ENCODE results near the gene TXNDC12. TPM values are rescaled to one million over a fixed set of nuclear protein-coding genes. Genes with fewer than 3 reads are reported as not detected.

TXNDC12 gene
- total RNA-seq, 5 donors from 2014 or later (not counting 1 experiment from before 2014, with no cell fraction given), result 26.1 to 44.8 (median 40.3) TPM

GRCh38 chr1:51997974-51998382, 57.0 kb downstream of the TXNDC12 start:
- Histone ChIP-seq H3K4me3 (ENCODE audit: control insufficient read depth in 1 of 2, extremely low read depth in 1 of 2, low read length in 1 of 2) (no peak overlapping the region), H3K9me3 (no peaks in the 10 kb centered on the region), H3K27me3 (replicated peaks in 1 of 2; ENCODE audit: control insufficient read depth in 2 of 2, extremely low read depth in 1 of 2, insufficient read depth in 2 of 2, low read length in 1 of 2) (peaks cover 2 to 14% of the 10 kb centered on the region in 2 experiments), H3K36me3 (ENCODE audit: control insufficient read depth in 2 of 2, extremely low read depth in 1 of 2, insufficient read depth in 1 of 2, low read length in 1 of 2) (no peaks in the 10 kb centered on the region), H3K4me1 (ENCODE audit: control insufficient read depth in 1 of 2, extremely low read depth in 1 of 2, insufficient read depth in 2 of 2, low read length in 2 of 2) (no peaks in the 10 kb centered on the region), H3K27ac (ENCODE audit: low read length) (no peak overlapping the region)
- no peak overlapping the region for H3K27ac Mint-ChIP-seq
- WGBS (ENCODE audit: insufficient coverage), result 76% methylated on average over 4 of the region's 5 CpGs
- H3K4me3 Mint-ChIP-seq, result no peak overlapping the region
- POLR2A ChIA-PET, result no interaction called here
- ATAC-seq (replicated peaks in 1 of 4) (no peak), DNase-seq (no peak)
- H3K27me3 Mint-ChIP-seq, result peaks cover 15 to 24% of the 10 kb centered on the region in 2 donors
- CTCF ChIA-PET, result no interaction called here
- H3K9me3 Mint-ChIP-seq, result no peaks in the 10 kb centered on the region
- H3K36me3 Mint-ChIP-seq, result no peaks in the 10 kb centered on the region
- no peaks in the 10 kb centered on the region for H3K4me1 Mint-ChIP-seq

- Histone ChIP-seq H3K27me3 (replicated peaks in 1 of 2; ENCODE audit: control insufficient read depth in 2 of 2, extremely low read depth in 1 of 2, insufficient read depth in 2 of 2, low read length in 1 of 2) (peaks cover 15 to 37% of the 10 kb centered on the region in 2 experiments), H3K9me3 (no peaks in the 10 kb centered on the region), H3K4me3 (ENCODE audit: control insufficient read depth in 1 of 2, extremely low read depth in 1 of 2, low read length in 1 of 2) (peak within 1 kb of the TSS; percentile 41 to 61), H3K36me3 (ENCODE audit: control insufficient read depth in 2 of 2, extremely low read depth in 1 of 2, insufficient read depth in 1 of 2, low read length in 1 of 2) (no peaks in the 10 kb centered on the region), H3K4me1 (ENCODE audit: control insufficient read depth in 1 of 2, extremely low read depth in 1 of 2, insufficient read depth in 2 of 2, low read length in 2 of 2) (peaks cover 3 to 8% of the 10 kb centered on the region in 2 experiments), H3K27ac (ENCODE audit: low read length) (no peak within 1 kb of the TSS)
- peak within 1 kb of the TSS; percentile 78 to 85 (median 84) for H3K4me3 Mint-ChIP-seq
- peaks cover 31 to 37% of the 10 kb centered on the region in 2 donors for H3K27me3 Mint-ChIP-seq
- DNase-seq, result peak; percentile 12 to 80 (median 45)
- ATAC-seq (replicated peaks in 1 of 4), result peak; percentile 87 to 97 (median 93)
- under 1% methylated on average over 44 of the region's 46 CpGs for whole genome bisulfite sequencing (ENCODE audit: insufficient coverage)
- H3K4me1 Mint-ChIP-seq, result peaks cover 12 to 26% (median 22%) of the 10 kb centered on the region in 3 donors
- peak within 1 kb of the TSS; percentile 19 to 22 for H3K27ac Mint-ChIP-seq
- CTCF ChIA-PET, result interaction anchor here in 1 of 2 donors (0.7 kb wide), 1 partner anchor 17 kb away, joined by 4 read pairs; no protein-coding TSS in a partner anchor
- POLR2A ChIA-PET, result no interaction called here
- no peaks in the 10 kb centered on the region for H3K36me3 Mint-ChIP-seq
- H3K9me3 Mint-ChIP-seq, result no peaks in the 10 kb centered on the region
Observed at GRCh38 chr1:51990478-51990965, 64.5 kb downstream of the TXNDC12 start, which contains the start of gene RAB3B. Gene RAB3B, minus strand, starts transcription at chr1:51990700. Its CDS starts 13,583 bp downstream, at chr1:51977117.

DNA sequence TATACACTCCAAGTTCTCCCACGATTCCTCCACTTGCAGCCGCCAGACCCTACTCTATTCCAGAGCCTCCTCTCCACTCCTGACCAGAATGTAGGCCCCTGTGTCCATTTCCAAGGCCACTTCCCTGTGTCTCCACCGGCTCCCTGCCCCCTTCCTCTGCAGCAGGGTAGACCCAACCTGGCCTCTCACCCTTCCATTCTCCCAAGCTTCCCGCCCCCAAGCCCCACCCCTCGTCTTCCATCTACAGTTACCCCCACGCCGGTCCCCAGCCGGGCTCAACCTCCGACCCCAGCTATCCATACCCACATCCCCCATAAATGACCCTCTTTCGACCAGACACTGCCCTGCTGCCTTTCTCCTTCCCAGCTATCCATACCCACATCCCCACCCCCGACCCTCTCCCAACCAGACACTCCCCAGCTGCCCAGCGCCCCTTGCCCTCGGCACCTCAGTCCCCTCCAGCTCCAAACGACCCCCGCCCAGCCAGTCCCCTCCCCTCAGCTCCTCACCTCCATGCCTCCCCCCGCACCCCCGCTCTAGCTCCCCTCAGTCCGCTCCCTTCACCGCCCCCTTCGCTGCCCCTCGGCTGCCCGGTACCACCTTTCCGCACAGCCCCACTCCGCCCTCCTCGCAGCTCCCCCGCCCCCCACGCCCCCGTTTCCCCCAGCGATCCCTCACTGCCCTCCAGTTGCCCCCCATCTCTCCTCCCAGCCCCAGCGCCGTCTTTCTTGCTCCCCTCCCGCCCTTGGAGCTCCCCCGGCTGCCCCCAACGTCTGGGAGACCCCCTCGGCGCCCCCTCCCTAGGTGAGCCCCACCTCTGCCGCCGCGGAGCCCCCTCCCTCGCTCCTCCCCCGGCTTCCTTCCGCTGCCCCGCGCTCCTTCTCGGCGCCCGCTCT, 65.2 kb downstream of the TXNDC12 start:
- ChIA-PET CTCF (interaction anchor here in 1 of 2 donors (0.7 kb wide), 1 partner anchor 18 kb away, joined by 4 read pairs; no protein-coding TSS in a partner anchor), POLR2A (no interaction called here)
- Histone ChIP-seq H3K9me3 (no peaks in the 10 kb centered on the region), H3K4me1 (ENCODE audit: control insufficient read depth in 1 of 2, extremely low read depth in 1 of 2, insufficient read depth in 2 of 2, low read length in 2 of 2) (peaks cover 3 to 8% of the 10 kb centered on the region in 2 experiments), H3K36me3 (ENCODE audit: control insufficient read depth in 2 of 2, extremely low read depth in 1 of 2, insufficient read depth in 1 of 2, low read length in 1 of 2) (no peaks in the 10 kb centered on the region), H3K27ac (ENCODE audit: low read length) (no peak overlapping the region), H3K27me3 (replicated peaks in 1 of 2; ENCODE audit: control insufficient read depth in 2 of 2, extremely low read depth in 1 of 2, insufficient read depth in 2 of 2, low read length in 1 of 2) (peaks cover 15 to 34% of the 10 kb centered on the region in 2 experiments), H3K4me3 (ENCODE audit: control insufficient read depth in 1 of 2, extremely low read depth in 1 of 2, low read length in 1 of 2) (peak overlapping the region in 1 of 2 donors; percentile 41)
- ATAC-seq (replicated peaks in 1 of 4) (no peak), DNase-seq (peak in 5 of 35 experiments; percentile 0 to 14 (median 2))
- no peaks in the 10 kb centered on the region for H3K36me3 Mint-ChIP-seq
- peaks cover 12 to 26% (median 22%) of the 10 kb centered on the region in 3 donors for H3K4me1 Mint-ChIP-seq
- peaks cover 31 to 37% of the 10 kb centered on the region in 2 donors for H3K27me3 Mint-ChIP-seq
- no peak overlapping the region for H3K27ac Mint-ChIP-seq
- H3K9me3 Mint-ChIP-seq, result no peaks in the 10 kb centered on the region
- 39% methylated on average over 20 of the region's 47 CpGs for WGBS (ENCODE audit: insufficient coverage)
- peak overlapping the region; percentile 41 to 84 (median 53) for H3K4me3 Mint-ChIP-seq

GRCh38 chr1:51988254-51988653, 66.7 kb downstream of the TXNDC12 start:
- Histone ChIP-seq H3K4me1 (ENCODE audit: control insufficient read depth in 1 of 2, extremely low read depth in 1 of 2, insufficient read depth in 2 of 2, low read length in 2 of 2) (peaks cover 3 to 8% of the 10 kb centered on the region in 2 experiments), H3K27me3 (replicated peaks in 1 of 2; ENCODE audit: control insufficient read depth in 2 of 2, extremely low read depth in 1 of 2, insufficient read depth in 2 of 2, low read length in 1 of 2) (peaks cover 13 to 28% of the 10 kb centered on the region in 2 experiments), H3K36me3 (ENCODE audit: control insufficient read depth in 2 of 2, extremely low read depth in 1 of 2, insufficient read depth in 1 of 2, low read length in 1 of 2) (no peaks in the 10 kb centered on the region), H3K4me3 (ENCODE audit: control insufficient read depth in 1 of 2, extremely low read depth in 1 of 2, low read length in 1 of 2) (no peak overlapping the region), H3K27ac (ENCODE audit: low read length) (no peak overlapping the region), H3K9me3 (no peaks in the 10 kb centered on the region)
- ATAC-seq (replicated peaks in 1 of 4), result no peak
- Mint-ChIP-seq H3K4me3 (peak overlapping the region in 2 of 3 donors; percentile 25 to 39), H3K4me1 (peaks cover 12 to 26% (median 22%) of the 10 kb centered on the region in 3 donors), H3K27me3 (peaks cover 22 to 30% of the 10 kb centered on the region in 2 donors), H3K27ac (no peak overlapping the region), H3K36me3 (no peaks in the 10 kb centered on the region), H3K9me3 (no peaks in the 10 kb centered on the region)
- CTCF ChIA-PET, result no interaction called here
- POLR2A ChIA-PET, result no interaction called here
- DNase-seq, result no peak

GRCh38 chr1:51986718-51987117, 68.3 kb downstream of the TXNDC12 start:
- 100% methylated on average over 2 of the region's 4 CpGs for WGBS (ENCODE audit: insufficient coverage)
- peaks cover 3 to 8% of the 10 kb centered on the region in 2 experiments for H3K4me1 ChIP-seq (ENCODE audit: control insufficient read depth in 1 of 2, extremely low read depth in 1 of 2, insufficient read depth in 2 of 2, low read length in 2 of 2)
- no peak for ATAC-seq (replicated peaks in 1 of 4)
- no peak for DNase-seq
- Mint-ChIP-seq H3K4me3 (no peak overlapping the region), H3K36me3 (no peaks in the 10 kb centered on the region), H3K27me3 (peaks cover 8 to 14% of the 10 kb centered on the region in 2 donors), H3K9me3 (no peaks in the 10 kb centered on the region), H3K27ac (no peak overlapping the region), H3K4me1 (peaks cover 9 to 26% (median 18%) of the 10 kb centered on the region in 3 donors)
- H3K36me3 ChIP-seq (ENCODE audit: control insufficient read depth in 2 of 2, extremely low read depth in 1 of 2, insufficient read depth in 1 of 2, low read length in 1 of 2), result no peaks in the 10 kb centered on the region
- no peaks in the 10 kb centered on the region for H3K9me3 ChIP-seq
- POLR2A ChIA-PET, result no interaction called here
- no peak overlapping the region for H3K27ac ChIP-seq (ENCODE audit: low read length)
- no peak overlapping the region for H3K4me3 ChIP-seq (ENCODE audit: control insufficient read depth in 1 of 2, extremely low read depth in 1 of 2, low read length in 1 of 2)
- H3K27me3 ChIP-seq (replicated peaks in 1 of 2; ENCODE audit: control insufficient read depth in 2 of 2, extremely low read depth in 1 of 2, insufficient read depth in 2 of 2, low read length in 1 of 2), result peaks cover 3 to 14% of the 10 kb centered on the region in 2 experiments
- CTCF ChIA-PET, result no interaction called here

- ChIA-PET CTCF (no interaction called here), POLR2A (no interaction called here)
- no CpG with 5 or more reads among the region's 3 CpGs for WGBS (ENCODE audit: insufficient coverage)
- no peak overlapping the region for H3K27ac ChIP-seq (ENCODE audit: low read length)
- H3K36me3 Mint-ChIP-seq, result no peaks in the 10 kb centered on the region
- H3K36me3 ChIP-seq (ENCODE audit: control insufficient read depth in 2 of 2, extremely low read depth in 1 of 2, insufficient read depth in 1 of 2, low read length in 1 of 2), result no peaks in the 10 kb centered on the region
- H3K27me3 Mint-ChIP-seq, result no peaks in the 10 kb centered on the region
- no peaks in the 10 kb centered on the region for H3K27me3 ChIP-seq (replicated peaks in 1 of 2; ENCODE audit: control insufficient read depth in 2 of 2, extremely low read depth in 1 of 2, insufficient read depth in 2 of 2, low read length in 1 of 2)
- H3K4me1 ChIP-seq (ENCODE audit: control insufficient read depth in 1 of 2, extremely low read depth in 1 of 2, insufficient read depth in 2 of 2, low read length in 2 of 2), result no peaks in the 10 kb centered on the region
- DNase-seq, result no peak
- H3K4me3 ChIP-seq (ENCODE audit: control insufficient read depth in 1 of 2, extremely low read depth in 1 of 2, low read length in 1 of 2), result no peak overlapping the region
- H3K4me1 Mint-ChIP-seq, result no peaks in the 10 kb centered on the region
- no peaks in the 10 kb centered on the region for H3K9me3 ChIP-seq
- no peak overlapping the region for H3K27ac Mint-ChIP-seq
- H3K9me3 Mint-ChIP-seq, result no peaks in the 10 kb centered on the region
- no peak overlapping the region for H3K4me3 Mint-ChIP-seq
- ATAC-seq (replicated peaks in 1 of 4), result no peak
Observed at GRCh38 chr1:51982161-51982560, 72.8 kb downstream of the TXNDC12 start.

Data from T-cell (primary cell).